Neural cell (in vitro differentiated cells): ENCODE data around the gene CLIC4. TPM values are rescaled to one million over a fixed set of nuclear protein-coding genes. Genes with fewer than 3 reads are reported as not detected.

Source experiments
- H2AFZ ChIP-seq: fragments of 200-600, 300-800 bp; sonication (generic), shearing (Covaris generic); 2 replicates; pipeline ENCODE4 v1.6.0; 2014; ENCODE audit warnings: low read depth, mild to moderate bottlenecking, antibody characterized with exemption, low read length, moderate library complexity
- H3F3A ChIP-seq: fragments of 200-600 bp; shearing (Covaris generic); 2 replicates; pipeline ENCODE4 v1.6.1; 2016; ENCODE audit warnings: mild to moderate bottlenecking, moderate library complexity, mixed read lengths, antibody characterized with exemption, low read length; ENCODE audit not compliant: insufficient read depth, poor library complexity, severe bottlenecking
- H3K27ac ChIP-seq: fragments of 200-600, 300-800 bp; sonication (generic), shearing (Covaris generic); 2 replicates; pipeline ENCODE4 v1.5.1; 2014; ENCODE audit warnings: mild to moderate bottlenecking, low read length, moderate library complexity
- H3K27me3 ChIP-seq: fragments of 300-800, 200-600 bp; sonication (generic), shearing (Covaris generic); 2 replicates; pipeline ENCODE4 v1.6.0; 2014; ENCODE audit warnings: mild to moderate bottlenecking, low read depth, low read length, moderate library complexity; ENCODE audit not compliant: insufficient read depth
- H3K36me3 ChIP-seq: fragments of 300-800, 200-600 bp; sonication (generic), shearing (Covaris generic); 2 replicates; pipeline ENCODE4 v1.5.1; 2014; ENCODE audit warnings: mild to moderate bottlenecking, antibody characterized with exemption, low read length, moderate library complexity; ENCODE audit not compliant: insufficient read depth
- H3K4me2 ChIP-seq: fragments of 300-800, 200-600 bp; sonication (generic), shearing (Covaris generic); 2 replicates; pipeline ENCODE4 v1.6.0; 2014; ENCODE audit warnings: mild to moderate bottlenecking, low read length
- H3K4me3 ChIP-seq: fragments of 300-800, 200-600 bp; sonication (generic), shearing (Covaris generic); 2 replicates; pipeline ENCODE4 v1.5.1; 2014; ENCODE audit warnings: mild to moderate bottlenecking, low read length, moderate library complexity
- H3K79me2 ChIP-seq: fragments of 200-600 bp; shearing (Covaris generic); replicated peaks from 2 replicates; pipeline ENCODE4 v1.6.0; 2014; ENCODE audit warnings: mild to moderate bottlenecking, low read length, moderate library complexity; ENCODE audit not compliant: insufficient read depth
- H3K9ac ChIP-seq: fragments of 300-800, 200-600 bp; sonication (generic), shearing (Covaris generic); 2 replicates; pipeline ENCODE4 v1.6.1; 2016; ENCODE audit warnings: mild to moderate bottlenecking, low read length, mixed read lengths
- H3K9me2 ChIP-seq: fragments of 200-600 bp; shearing (Covaris generic); 2 replicates; pipeline ENCODE4 v1.6.1; 2016; ENCODE audit warnings: mild to moderate bottlenecking, low read length, mixed read lengths; ENCODE audit not compliant: insufficient read depth
- H3K9me3 ChIP-seq: fragments of 200-600, 300-800 bp; sonication (generic), shearing (Covaris generic); 2 replicates; pipeline ENCODE4 v1.6.1; 2016; ENCODE audit warnings: mild to moderate bottlenecking, mixed run types, low read length, moderate library complexity, mixed read lengths
- H4K20me1 ChIP-seq: fragments of 200-600 bp; shearing (Covaris generic); 2 replicates; pipeline ENCODE4 v1.6.1; 2016; ENCODE audit warnings: mild to moderate bottlenecking, mixed run types; ENCODE audit not compliant: insufficient read depth
- CTCF ChIP-seq: fragments of 450-650 bp; IDR thresholded peaks from 2 replicates; pipeline ENCODE4 v1.5.1; 2014; ENCODE audit warnings: antibody characterized with exemption, mild to moderate bottlenecking, moderate library complexity; ENCODE audit not compliant: poor library complexity, severe bottlenecking
- EP300 ChIP-seq: fragments of 450-650 bp; conservative IDR thresholded peaks from 2 replicates; pipeline ENCODE4 v1.6.1; 2014; ENCODE audit warnings: antibody characterized with exemption, mild to moderate bottlenecking, moderate library complexity; ENCODE audit not compliant: poor library complexity, severe bottlenecking
- EZH2 ChIP-seq: fragments of 200-600, 300-800 bp; shearing (Covaris generic), sonication (generic); IDR thresholded peaks from 2 replicates; pipeline ENCODE4 v1.6.1; 2014; ENCODE audit warnings: antibody characterized with exemption, low read length, borderline replicate concordance, mild to moderate bottlenecking; ENCODE audit not compliant: insufficient read depth, poor library complexity, severe bottlenecking
- MXI1 ChIP-seq: fragments of 450-650 bp; conservative IDR thresholded peaks from 2 replicates; pipeline ENCODE4 v1.6.1; 2014; ENCODE audit warnings: antibody characterized with exemption, mild to moderate bottlenecking; ENCODE audit not compliant: poor library complexity, severe bottlenecking
- POLR2AphosphoS5 ChIP-seq: IDR thresholded peaks from 2 replicates; pipeline ENCODE4 v1.6.1; 2012
- RAD21 ChIP-seq: fragments of 450-650 bp; conservative IDR thresholded peaks from 2 replicates; pipeline ENCODE4 v1.6.1; 2014; ENCODE audit warnings: antibody characterized with exemption, mild to moderate bottlenecking, moderate library complexity
- REST ChIP-seq: IDR thresholded peaks from 2 replicates; pipeline ENCODE4 v1.6.1; 2012; ENCODE audit warnings: borderline replicate concordance
- SMC3 ChIP-seq: fragments of 450-650 bp; conservative IDR thresholded peaks from 2 replicates; pipeline ENCODE4 v1.6.1; 2014; ENCODE audit warnings: antibody characterized with exemption, mild to moderate bottlenecking, moderate library complexity; ENCODE audit not compliant: poor library complexity
- TAF1 ChIP-seq: IDR thresholded peaks from 2 replicates; pipeline ENCODE4 v1.6.1; 2012; ENCODE audit warnings: low read depth
- polyA plus RNA-seq: library from polyadenylated mRNA; depleted of rRNA; stranded (reverse); fragments of >200 nt; gene quantifications from 2 replicates; pipeline ENCODE4 v1.2.3, GENCODE V29; 2014

Gene CLIC4
- polyA plus RNA-seq, 1 donor from 2014 or later: 133 TPM

- no peak for TF ChIP-seq REST
- no peak for TF ChIP-seq MXI1
- TF ChIP-seq EP300: no peak
- no peak for TF ChIP-seq TAF1
- TF ChIP-seq RAD21: no peak
- no peak for TF ChIP-seq POLR2AphosphoS5
- TF ChIP-seq SMC3: no peak
- no peak for TF ChIP-seq CTCF
- no peak for TF ChIP-seq EZH2
- no peak overlapping the region for H3K9ac ChIP-seq
- H3F3A ChIP-seq: no peaks in the 10 kb centered on the region
- no peak overlapping the region for H3K4me3 ChIP-seq
- no peaks in the 10 kb centered on the region for H3K9me2 ChIP-seq
- H3K36me3 ChIP-seq: no peaks in the 10 kb centered on the region
- H3K27me3 ChIP-seq: peaks cover 19% of the 10 kb centered on the region
- no peak overlapping the region for H2AFZ ChIP-seq
- no peaks in the 10 kb centered on the region for H3K79me2 ChIP-seq
- no peaks in the 10 kb centered on the region for H3K9me3 ChIP-seq
- no peak overlapping the region for H3K4me2 ChIP-seq
- H4K20me1 ChIP-seq: no peaks in the 10 kb centered on the region
- no peak overlapping the region for H3K27ac ChIP-seq
Measured at GRCh38 chr1:24850328-24850920, 105.2 kb downstream of the CLIC4 start.

- Histone ChIP-seq H3K4me2 (no peak overlapping the region), H3K9ac (no peak overlapping the region), H3K9me2 (no peaks in the 10 kb centered on the region), H2AFZ (no peak overlapping the region), H3K9me3 (no peaks in the 10 kb centered on the region), H4K20me1 (no peaks in the 10 kb centered on the region), H3K79me2 (no peaks in the 10 kb centered on the region), H3K36me3 (no peaks in the 10 kb centered on the region), H3K27me3 (peaks cover 11% of the 10 kb centered on the region), H3K4me3 (no peak overlapping the region), H3F3A (no peaks in the 10 kb centered on the region), H3K27ac (no peak overlapping the region)
- TF ChIP-seq EZH2: no peak
- no peak for TF ChIP-seq RAD21
- no peak for TF ChIP-seq POLR2AphosphoS5
- TF ChIP-seq SMC3: no peak
- TF ChIP-seq REST: no peak
- no peak for TF ChIP-seq EP300
- no peak for TF ChIP-seq MXI1
- TF ChIP-seq TAF1: no peak
- no peak for TF ChIP-seq CTCF
Measured at GRCh38 chr1:24853649-24854048, 108.4 kb downstream of the CLIC4 start.
